ENCODE measurements around the gene CCDC85C. TPM values are rescaled to one million over a fixed set of nuclear protein-coding genes. Genes with fewer than 3 reads are reported as not detected.

Gene CCDC85C
- total RNA-seq, 1 donor from 2014 or later, result 16.6 TPM

DNA sequence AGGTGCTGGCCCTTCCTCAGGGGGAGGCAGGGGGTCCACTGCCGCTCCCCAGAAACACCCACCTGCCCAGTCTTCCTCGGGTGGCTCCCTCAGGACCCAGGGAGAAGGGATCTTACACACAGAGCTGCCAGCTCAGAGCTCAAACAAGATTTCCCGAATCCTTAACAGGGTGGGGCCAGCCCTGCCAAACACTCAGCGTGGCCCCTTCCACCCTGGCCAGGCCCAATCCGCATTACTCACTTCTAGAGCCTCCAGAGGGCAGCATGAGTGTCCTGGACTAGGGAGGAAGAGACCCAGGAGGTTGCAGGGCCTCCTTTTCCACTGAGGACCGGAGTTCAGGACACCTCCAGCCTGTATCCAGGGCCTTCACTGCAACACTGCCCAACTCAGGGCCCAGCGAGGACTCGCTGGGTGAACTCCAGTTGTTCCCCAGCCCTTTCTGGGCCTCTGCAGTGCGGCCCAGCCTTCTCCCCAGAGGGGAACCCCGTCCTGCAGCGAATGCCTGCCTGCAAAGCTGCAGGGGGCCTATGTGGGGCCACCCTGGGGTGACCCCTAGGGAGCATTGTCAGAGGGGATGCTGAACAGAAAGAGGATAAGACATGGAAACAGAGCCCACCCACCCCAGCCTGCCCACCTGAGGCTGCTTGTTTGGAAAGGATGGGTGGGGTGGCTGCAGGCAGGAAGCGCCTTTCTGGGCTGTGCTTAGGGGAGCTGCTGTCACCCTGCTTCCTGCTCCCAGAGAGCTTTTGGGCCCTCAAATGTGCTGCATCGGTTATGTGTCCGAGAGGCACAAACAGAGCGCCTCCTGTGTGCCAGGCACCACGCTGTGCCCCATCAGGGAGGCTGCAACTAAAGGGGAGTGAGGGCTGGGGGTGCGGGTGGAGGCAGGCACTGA is 79.0 kb downstream of the CCDC85C start:
- Mint-ChIP-seq H3K36me3 (ENCODE audit: low read depth, unreplicated experiment) (no peaks in the 10 kb centered on the region), H3K9me3 (ENCODE audit: unreplicated experiment) (no peaks in the 10 kb centered on the region), H3K4me1 (ENCODE audit: low read depth, unreplicated experiment) (peaks cover 9% of the 10 kb centered on the region), H3K27me3 (ENCODE audit: low read depth, unreplicated experiment) (no peaks in the 10 kb centered on the region), H3K4me3 (ENCODE audit: unreplicated experiment) (no peak overlapping the region), H3K27ac (ENCODE audit: unreplicated experiment) (no peak overlapping the region)
- Histone ChIP-seq H3K79me2 (ENCODE audit: insufficient read depth, low read length) (peaks cover 13% of the 10 kb centered on the region), H3K4me3 (ENCODE audit: insufficient read depth, low read depth, low read length) (no peak overlapping the region), H3K9ac (ENCODE audit: low read length) (peak overlapping the region; percentile 3), H3K27ac (ENCODE audit: low read depth, low read length) (peak overlapping the region; percentile 22), H3K36me3 (ENCODE audit: insufficient read depth, low read length) (no peaks in the 10 kb centered on the region), H3K4me1 (ENCODE audit: insufficient read depth, low read length) (peaks cover 34% of the 10 kb centered on the region), H4K20me1 (ENCODE audit: insufficient read depth, low read length) (no peaks in the 10 kb centered on the region), H3K4me2 (ENCODE audit: low read length) (peak overlapping the region; percentile 37), H3K27me3 (ENCODE audit: insufficient read depth, low read length) (no peaks in the 10 kb centered on the region), H3K9me3 (ENCODE audit: insufficient read depth, low read depth, low read length) (no peaks in the 10 kb centered on the region), H2AFZ (ENCODE audit: low read depth, low read length) (no peak overlapping the region)
- FAIRE-seq (no peak), DNase-seq (ENCODE audit: low read depth) (peak; percentile 54)
- TF ChIP-seq EZH2 (IDR thresholded peaks at IDR 0.05; ENCODE audit: insufficient read depth, low read length), result no peak
- TF ChIP-seq, protein P1, sequence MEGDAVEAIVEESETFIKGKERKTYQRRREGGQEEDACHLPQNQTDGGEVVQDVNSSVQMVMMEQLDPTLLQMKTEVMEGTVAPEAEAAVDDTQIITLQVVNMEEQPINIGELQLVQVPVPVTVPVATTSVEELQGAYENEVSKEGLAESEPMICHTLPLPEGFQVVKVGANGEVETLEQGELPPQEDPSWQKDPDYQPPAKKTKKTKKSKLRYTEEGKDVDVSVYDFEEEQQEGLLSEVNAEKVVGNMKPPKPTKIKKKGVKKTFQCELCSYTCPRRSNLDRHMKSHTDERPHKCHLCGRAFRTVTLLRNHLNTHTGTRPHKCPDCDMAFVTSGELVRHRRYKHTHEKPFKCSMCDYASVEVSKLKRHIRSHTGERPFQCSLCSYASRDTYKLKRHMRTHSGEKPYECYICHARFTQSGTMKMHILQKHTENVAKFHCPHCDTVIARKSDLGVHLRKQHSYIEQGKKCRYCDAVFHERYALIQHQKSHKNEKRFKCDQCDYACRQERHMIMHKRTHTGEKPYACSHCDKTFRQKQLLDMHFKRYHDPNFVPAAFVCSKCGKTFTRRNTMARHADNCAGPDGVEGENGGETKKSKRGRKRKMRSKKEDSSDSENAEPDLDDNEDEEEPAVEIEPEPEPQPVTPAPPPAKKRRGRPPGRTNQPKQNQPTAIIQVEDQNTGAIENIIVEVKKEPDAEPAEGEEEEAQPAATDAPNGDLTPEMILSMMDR (IDR thresholded peaks at IDR 0.05; ENCODE audit: insufficient read depth, low read depth, low read length), result no peak

DNA sequence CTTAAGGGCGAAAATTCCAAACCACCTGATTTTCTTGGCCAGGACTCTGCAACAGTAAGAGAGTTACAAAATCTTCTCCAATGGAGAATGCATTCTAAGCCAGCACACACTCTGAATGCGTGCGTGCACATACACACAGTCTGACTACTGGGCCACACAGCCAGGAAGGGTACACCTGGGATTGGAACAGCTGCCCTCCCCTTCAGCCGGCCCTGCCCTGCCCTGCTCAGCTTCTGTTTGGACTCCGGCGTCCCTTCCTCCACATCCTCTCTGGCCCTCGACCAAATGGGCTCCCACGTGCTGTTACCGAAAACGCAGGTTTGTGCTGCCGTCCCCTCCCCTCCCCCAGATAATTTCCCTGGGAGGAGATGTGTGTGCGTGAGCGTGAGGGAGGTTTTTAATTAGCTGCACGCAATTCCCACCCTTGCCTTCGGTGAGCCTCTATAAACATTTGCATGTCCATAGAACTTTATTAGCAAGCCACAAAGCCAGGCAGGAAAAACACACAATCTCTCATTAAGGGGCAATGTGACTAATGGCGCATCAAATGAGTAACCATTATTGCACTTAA is 79.8 kb downstream of the CCDC85C start:
- H3K4me1 Mint-ChIP-seq (ENCODE audit: low read depth, unreplicated experiment), result peaks cover 9% of the 10 kb centered on the region
- H3K27ac ChIP-seq (ENCODE audit: low read depth, low read length), result no peak overlapping the region
- no peak overlapping the region for H2AFZ ChIP-seq (ENCODE audit: low read depth, low read length)
- peaks cover 32% of the 10 kb centered on the region for H3K4me1 ChIP-seq (ENCODE audit: insufficient read depth, low read length)
- H3K27ac Mint-ChIP-seq (ENCODE audit: unreplicated experiment), result peak overlapping the region; percentile 27
- no peaks in the 10 kb centered on the region for H3K36me3 Mint-ChIP-seq (ENCODE audit: low read depth, unreplicated experiment)
- H3K36me3 ChIP-seq (ENCODE audit: insufficient read depth, low read length), result no peaks in the 10 kb centered on the region
- no peaks in the 10 kb centered on the region for H3K27me3 Mint-ChIP-seq (ENCODE audit: low read depth, unreplicated experiment)
- H3K4me3 Mint-ChIP-seq (ENCODE audit: unreplicated experiment), result no peak overlapping the region
- H3K9me3 Mint-ChIP-seq (ENCODE audit: unreplicated experiment), result no peaks in the 10 kb centered on the region
- no peaks in the 10 kb centered on the region for H3K27me3 ChIP-seq (ENCODE audit: insufficient read depth, low read length)
- TF ChIP-seq EZH2 (IDR thresholded peaks at IDR 0.05; ENCODE audit: insufficient read depth, low read length), result no peak
- TF ChIP-seq, protein P1 (IDR thresholded peaks at IDR 0.05; ENCODE audit: insufficient read depth, low read depth, low read length), result no peak
- H3K4me2 ChIP-seq (ENCODE audit: low read length), result peak overlapping the region; percentile 37
- no peak for FAIRE-seq
- H3K9me3 ChIP-seq (ENCODE audit: insufficient read depth, low read depth, low read length), result no peaks in the 10 kb centered on the region
- H3K79me2 ChIP-seq (ENCODE audit: insufficient read depth, low read length), result peaks cover 10% of the 10 kb centered on the region
- DNase-seq (ENCODE audit: low read depth), result peak; percentile 56
- no peak overlapping the region for H3K9ac ChIP-seq (ENCODE audit: low read length)
- H4K20me1 ChIP-seq (ENCODE audit: insufficient read depth, low read length), result no peaks in the 10 kb centered on the region
- H3K4me3 ChIP-seq (ENCODE audit: insufficient read depth, low read depth, low read length), result no peak overlapping the region
